Panc1 (cell line): ENCODE data around the gene PSMD8. TPM values are rescaled to one million over a fixed set of nuclear protein-coding genes. Genes with fewer than 3 reads are reported as not detected.

Experiments
- ATAC-seq: fragments of 200-7000 bp; cut with Tn5 transposase; 2 replicates; pipeline ENCODE4 v1.9.1; 2020; ENCODE audit warnings: mild to moderate bottlenecking, moderate library complexity
- BruUV-seq: library from RNA; stranded (reverse); fragments of 400-500 nt; replicated peaks from 2 replicates; lab custom pipeline; 2021; lab: Mats Ljungman, UMichigan
- CTCF ChIA-PET: fragments of 300-600 bp; sonication (Branson Sonifier 250); formaldehyde crosslinking; loops from one replicate; lab custom pipeline; 2022; ENCODE audit warnings: antibody characterized with exemption; lab: Charles Lee
- POLR2A ChIA-PET: fragments of 300-600 bp; sonication (Branson Sonifier 250); formaldehyde crosslinking; loops from one replicate; lab custom pipeline; 2022; ENCODE audit warnings: antibody characterized with exemption; lab: Charles Lee
- DNase-seq: peaks from one replicate; pipeline ENCODE4 v3.0.0-alpha.2; 2010; ENCODE audit warnings: low read depth, low spot score
- H3K27ac ChIP-seq: 2 replicates; pipeline ENCODE4 v1.5.1; 2011; ENCODE audit warnings: mild to moderate bottlenecking, low read length, inconsistent platforms
- H3K27me3 ChIP-seq: fragments of 200-500 bp; sonication (Bioruptor generic); 2 replicates; pipeline ENCODE4 v1.6.0; 2014; ENCODE audit warnings: low read length, inconsistent platforms; ENCODE audit not compliant: control insufficient read depth, insufficient read depth
- H3K36me3 ChIP-seq: fragments of 200-500 bp; sonication (Bioruptor generic); 2 replicates; pipeline ENCODE4 v1.5.1; 2014; ENCODE audit warnings: inconsistent platforms, mild to moderate bottlenecking, low read length, moderate library complexity; ENCODE audit not compliant: control insufficient read depth, insufficient read depth
- H3K4me1 ChIP-seq: 2 replicates; pipeline ENCODE4 v1.5.1; 2011; ENCODE audit warnings: inconsistent platforms, mild to moderate bottlenecking, low read length, moderate library complexity; ENCODE audit not compliant: control insufficient read depth, insufficient read depth
- H3K4me3 ChIP-seq, 2 experiments: 2 replicates each; pipeline ENCODE4 v1.5.1; 2011 to 2012; ENCODE audit warnings: low read depth in 2 of 2, low read length in 2 of 2, mild to moderate bottlenecking in 2 of 2, inconsistent platforms in 1 of 2, moderate library complexity in 1 of 2
- H3K9me3 ChIP-seq: fragments of 200-500 bp; sonication (Bioruptor generic); 2 replicates; pipeline ENCODE4 v1.5.1; 2014; ENCODE audit warnings: low read depth, mild to moderate bottlenecking, inconsistent platforms, low read length, moderate library complexity; ENCODE audit not compliant: control insufficient read depth, insufficient read depth
- POLR2AphosphoS5 ChIP-seq: IDR thresholded peaks from 2 replicates; pipeline ENCODE4 v1.6.1; 2012; ENCODE audit warnings: mild to moderate bottlenecking, low read depth, low read length, moderate library complexity
- SIN3A ChIP-seq: IDR thresholded peaks from 2 replicates; pipeline ENCODE4 v1.6.1; 2012; ENCODE audit warnings: low read depth, mild to moderate bottlenecking, low read length, moderate library complexity, borderline replicate concordance; ENCODE audit not compliant: insufficient read depth
- TCF7L2 ChIP-seq: IDR thresholded peaks from 2 replicates; pipeline ENCODE4 v1.6.1; 2011; ENCODE audit warnings: mild to moderate bottlenecking, low read depth, low read length, inconsistent platforms
- in situ Hi-C: cut with HindIII; loops from 2 replicates; pipeline ENCODE4 v1.10.0; 2016; ENCODE audit warnings: low sequenced_read_pairs, low pct_unique_long_range_greater_than_20kb
- intact Hi-C: fragments of 100-400 bp; cut with micrococcal nuclease; formaldehyde crosslinking; loops from one replicate; pipeline ENCODE4 v1.10.0; 2022; ENCODE audit not compliant: unreplicated experiment
- total RNA-seq: library from RNA; stranded (reverse); gene quantifications from one replicate; pipeline ENCODE4 v1.2.1, GENCODE V29; 2021; ENCODE audit not compliant: unreplicated experiment
- TF ChIP-seq, protein P1 (sequence below): fragments of 450-650 bp; IDR thresholded peaks from 2 replicates; pipeline ENCODE4 v1.5.1; 2017; ENCODE audit warnings: mild to moderate bottlenecking
- TF ChIP-seq, protein P2 (sequence below), 2 experiments: IDR thresholded peaks; 2 replicates each; pipeline ENCODE4 v1.6.1; 2011 to 2012; ENCODE audit warnings: low read depth in 2 of 2, control low read depth in 1 of 2, low read length in 1 of 2, mild to moderate bottlenecking in 1 of 2, moderate library complexity in 1 of 2; ENCODE audit not compliant: insufficient read depth in 1 of 2

PSMD8 gene
- total RNA-seq, 1 experiment from 2014 or later, result 388 TPM

DNA sequence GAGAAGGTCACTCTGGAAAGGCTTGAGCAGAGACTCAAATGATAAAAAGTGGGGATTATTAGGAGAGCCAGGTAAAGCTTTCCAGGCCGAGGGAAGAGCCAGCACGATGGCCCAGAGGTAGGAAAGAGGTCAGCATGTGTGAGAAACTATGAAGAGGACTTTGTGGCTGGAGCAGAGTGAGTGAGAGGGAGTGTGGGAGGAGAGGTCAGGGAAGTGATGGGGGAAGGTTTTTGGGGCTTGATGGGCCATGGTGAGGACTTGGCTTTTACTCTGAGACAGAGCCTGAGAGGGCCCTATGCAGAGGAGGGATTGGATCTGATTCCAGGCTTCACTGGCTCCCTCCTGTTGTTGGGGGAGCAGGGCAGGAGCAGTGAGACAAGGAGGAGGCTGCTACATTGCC is 33.4 kb upstream of the PSMD8 start:
- no peak for ATAC-seq
- CTCF ChIA-PET, result interaction anchor here (0.7 kb wide), 1 partner anchor 23 kb away, joined by 4 read pairs; no protein-coding TSS in a partner anchor
- H3K4me1 ChIP-seq, result no peaks in the 10 kb centered on the region
- no peaks in the 10 kb centered on the region for H3K36me3 ChIP-seq
- BruUV-seq, result no TSS peak
- POLR2A ChIA-PET, result no interaction called here
- H3K27ac ChIP-seq, result no peak overlapping the region
- in situ Hi-C loops, result no loop called here
- DNase-seq, result no peak
- intact Hi-C loops, result no loop called here
- H3K9me3 ChIP-seq, result no peaks in the 10 kb centered on the region
- no peaks in the 10 kb centered on the region for H3K27me3 ChIP-seq
- TF ChIP-seq, protein P1, sequence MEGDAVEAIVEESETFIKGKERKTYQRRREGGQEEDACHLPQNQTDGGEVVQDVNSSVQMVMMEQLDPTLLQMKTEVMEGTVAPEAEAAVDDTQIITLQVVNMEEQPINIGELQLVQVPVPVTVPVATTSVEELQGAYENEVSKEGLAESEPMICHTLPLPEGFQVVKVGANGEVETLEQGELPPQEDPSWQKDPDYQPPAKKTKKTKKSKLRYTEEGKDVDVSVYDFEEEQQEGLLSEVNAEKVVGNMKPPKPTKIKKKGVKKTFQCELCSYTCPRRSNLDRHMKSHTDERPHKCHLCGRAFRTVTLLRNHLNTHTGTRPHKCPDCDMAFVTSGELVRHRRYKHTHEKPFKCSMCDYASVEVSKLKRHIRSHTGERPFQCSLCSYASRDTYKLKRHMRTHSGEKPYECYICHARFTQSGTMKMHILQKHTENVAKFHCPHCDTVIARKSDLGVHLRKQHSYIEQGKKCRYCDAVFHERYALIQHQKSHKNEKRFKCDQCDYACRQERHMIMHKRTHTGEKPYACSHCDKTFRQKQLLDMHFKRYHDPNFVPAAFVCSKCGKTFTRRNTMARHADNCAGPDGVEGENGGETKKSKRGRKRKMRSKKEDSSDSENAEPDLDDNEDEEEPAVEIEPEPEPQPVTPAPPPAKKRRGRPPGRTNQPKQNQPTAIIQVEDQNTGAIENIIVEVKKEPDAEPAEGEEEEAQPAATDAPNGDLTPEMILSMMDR, result no peak
- no peak for TF ChIP-seq TCF7L2
- no peak for TF ChIP-seq POLR2AphosphoS5
- TF ChIP-seq, protein P2, sequence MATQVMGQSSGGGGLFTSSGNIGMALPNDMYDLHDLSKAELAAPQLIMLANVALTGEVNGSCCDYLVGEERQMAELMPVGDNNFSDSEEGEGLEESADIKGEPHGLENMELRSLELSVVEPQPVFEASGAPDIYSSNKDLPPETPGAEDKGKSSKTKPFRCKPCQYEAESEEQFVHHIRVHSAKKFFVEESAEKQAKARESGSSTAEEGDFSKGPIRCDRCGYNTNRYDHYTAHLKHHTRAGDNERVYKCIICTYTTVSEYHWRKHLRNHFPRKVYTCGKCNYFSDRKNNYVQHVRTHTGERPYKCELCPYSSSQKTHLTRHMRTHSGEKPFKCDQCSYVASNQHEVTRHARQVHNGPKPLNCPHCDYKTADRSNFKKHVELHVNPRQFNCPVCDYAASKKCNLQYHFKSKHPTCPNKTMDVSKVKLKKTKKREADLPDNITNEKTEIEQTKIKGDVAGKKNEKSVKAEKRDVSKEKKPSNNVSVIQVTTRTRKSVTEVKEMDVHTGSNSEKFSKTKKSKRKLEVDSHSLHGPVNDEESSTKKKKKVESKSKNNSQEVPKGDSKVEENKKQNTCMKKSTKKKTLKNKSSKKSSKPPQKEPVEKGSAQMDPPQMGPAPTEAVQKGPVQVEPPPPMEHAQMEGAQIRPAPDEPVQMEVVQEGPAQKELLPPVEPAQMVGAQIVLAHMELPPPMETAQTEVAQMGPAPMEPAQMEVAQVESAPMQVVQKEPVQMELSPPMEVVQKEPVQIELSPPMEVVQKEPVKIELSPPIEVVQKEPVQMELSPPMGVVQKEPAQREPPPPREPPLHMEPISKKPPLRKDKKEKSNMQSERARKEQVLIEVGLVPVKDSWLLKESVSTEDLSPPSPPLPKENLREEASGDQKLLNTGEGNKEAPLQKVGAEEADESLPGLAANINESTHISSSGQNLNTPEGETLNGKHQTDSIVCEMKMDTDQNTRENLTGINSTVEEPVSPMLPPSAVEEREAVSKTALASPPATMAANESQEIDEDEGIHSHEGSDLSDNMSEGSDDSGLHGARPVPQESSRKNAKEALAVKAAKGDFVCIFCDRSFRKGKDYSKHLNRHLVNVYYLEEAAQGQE (IDR thresholded peaks at IDR 0.05; ENCODE audit: insufficient read depth in 1 of 2, low read depth in 2 of 2, low read length in 1 of 2), result no peak
- no peak for TF ChIP-seq SIN3A
- no peak overlapping the region for H3K4me3 ChIP-seq

- intact Hi-C loops (no loop called here), in situ Hi-C loops (no loop called here)
- TF ChIP-seq, protein P2 (IDR thresholded peaks at IDR 0.05; ENCODE audit: insufficient read depth in 1 of 2, low read depth in 2 of 2, low read length in 1 of 2), result no peak
- TF ChIP-seq POLR2AphosphoS5 (no peak), SIN3A (no peak), TCF7L2 (no peak)
- TF ChIP-seq, protein P1, result no peak
- DNase-seq (no peak), ATAC-seq (no peak)
- POLR2A ChIA-PET, result no interaction called here
- Histone ChIP-seq H3K9me3 (no peaks in the 10 kb centered on the region), H3K4me1 (no peaks in the 10 kb centered on the region), H3K36me3 (no peaks in the 10 kb centered on the region), H3K27ac (no peak overlapping the region), H3K27me3 (no peaks in the 10 kb centered on the region), H3K4me3 (no peak overlapping the region)
- BruUV-seq, result no TSS peak
- CTCF ChIA-PET, result interaction anchor here (0.6 kb wide), 1 partner anchor 9 kb away, joined by 3 read pairs; no protein-coding TSS in a partner anchor
These were observed 27.5 kb upstream of the PSMD8 start for GRCh38 chr19:38346837-38347236.
